Heart right ventricle (tissue), 16 donors: Measurements from ENCODE around the gene BRD9. TPM values are rescaled to one million over a fixed set of nuclear protein-coding genes. Genes with fewer than 3 reads are reported as not detected.

ENCODE experiments used
- ATAC-seq, 8 donors: fragments of 200-7000 bp; cut with Tn5 transposase; one replicate each; pipeline ENCODE4 v1.9.1; 2020; ENCODE audit warnings: mild to moderate bottlenecking in 8 of 8, moderate library complexity in 8 of 8, moderate number of reproducible peaks in 1 of 8
- DNase-seq, 2 donors: peaks; one replicate each; pipeline ENCODE4 v3.0.0-alpha.2; 2020
- H3K27ac ChIP-seq, 10 donors: fragments of 200-600 bp; sonication (generic) in 2 of 10; one replicate each; pipeline versions ENCODE4 v1.5.0 to v1.8.0; 2020 to 2022; ENCODE audit warnings: mild to moderate bottlenecking in 3 of 10
- H3K27me3 ChIP-seq, 7 donors: fragments of 200-600 bp; one replicate each; pipeline ENCODE4 v1.8.0; 2021 to 2022; ENCODE audit warnings: mild to moderate bottlenecking in 2 of 7
- H3K36me3 ChIP-seq, 9 donors: fragments of 200-600 bp; sonication (generic) in 1 of 9; one replicate each; pipeline versions ENCODE4 v1.5.0 to v1.8.0; 2020 to 2022; ENCODE audit warnings: mild to moderate bottlenecking in 2 of 9
- H3K4me1 ChIP-seq, 9 donors: fragments of 200-600 bp; sonication (generic) in 1 of 9; one replicate each; pipeline versions ENCODE4 v1.5.0 to v1.8.0; 2020 to 2022; ENCODE audit warnings: mild to moderate bottlenecking in 4 of 9
- H3K4me3 ChIP-seq, 10 donors: fragments of 200-600 bp; sonication (generic) in 2 of 10; one replicate each; pipeline versions ENCODE4 v1.5.0 to v1.8.0; 2020 to 2022; ENCODE audit warnings: mild to moderate bottlenecking in 7 of 10, moderate library complexity in 2 of 10
- H3K9me3 ChIP-seq, 11 donors: fragments of 200-600 bp in 10 of 11; sonication (generic) in 2 of 11; one replicate each; pipeline versions ENCODE4 v1.5.0 to v1.8.0; 2013 to 2022; ENCODE audit warnings: mild to moderate bottlenecking in 2 of 11, control low read depth in 1 of 11, moderate library complexity in 1 of 11
- CTCF ChIP-seq, 9 donors: fragments of 200-600 bp; sonication (generic) in 2 of 9; IDR thresholded peaks; one replicate each; pipeline versions ENCODE4 v1.5.0 to v1.8.0; 2021 to 2022; ENCODE audit warnings: antibody characterized with exemption in 9 of 9, mild to moderate bottlenecking in 5 of 9, moderate library complexity in 1 of 9
- WGBS, 2 donors: extraction: QIAGEN DNeasy Blood & Tissue Kit; methylation state at CpG; one replicate each; pipeline ENCODE4 v1.1.7; 2013; ENCODE audit warnings: inconsistent platforms in 1 of 2; 5-methylcytosine and 5-hydroxymethylcytosine counted together
- intact Hi-C, 10 donors: fragments of 100-400 bp; cut with DNase I; formaldehyde crosslinking; loops; one replicate each; pipeline versions ENCODE4 v1.11.1 to v1.14.2; 2022
- polyA plus RNA-seq, 2 donors: library from polyadenylated mRNA; stranded (reverse); fragments of 200-250 nt; gene quantifications; one replicate each; pipeline ENCODE4 v1.2.3, GENCODE V29; 2013
- total RNA-seq, 10 donors: library from RNA; stranded (reverse); fragmentation: NEBNext Ultra II Directional in 3 of 10; extraction: Animal tissue kit (Norgen Biotek cat#: 25700) in 3 of 10; gene quantifications; one replicate each; pipeline versions ENCODE4 v1.2.1 to v1.2.4, GENCODE V29; 2021 to 2023
- donor health status: Arrhythmogenic right ventricular cardiomyopathy.
- donor health status: ischemic (EF 13 %, LVEDD 7.1; RV severe dilation, severe dysfunction).
- donor health status: healthy with polysubstance abuse.
- donor health status: DM: no; HTN: yes; CAD: no.
- donor health status: DM: no; HTN: no; CAD: no.
- donor health status: ischemic (EF 25% LVEDD 6.9; RV normal size, moderate dysfunction).
- donor health status: ischemic (EF 25% LVEDD 5.7; RV mildly dilated, moderate dysfunction).
- donor health status: healthy.
- donor health status: DM: yes; HTN: yes; CAD: no.
- donor health status: Ischemic cardiomyopathy.
- donor health status: ischemic (EF 35%, LVEDD 5.7; RV mildly dilated, moderate dysfunction).
- donor health status: nonischemic (EF 11% LVEDD 7.7; RV severe dilation, severe dysfunction).
- donor health status: DM: yes; HTN: yes; CAD: no.
- donor health status: PGD.
- donor health status: ischemic (EF 29% LVEDD 5.4; RV normal size, mild dysfunction).
- donor health status: nonischemic (EF 23%, LVEDD 6.1; RV moderate dilation, normal function).

The BRD9 gene
- total and polyA plus RNA-seq, 12 donors = 16.7 to 42.6 (median 26.0) TPM

- Histone ChIP-seq H3K36me3 (peaks cover 0 to 81% (median 43%) of the 10 kb centered on the region in 9 donors), H3K27ac (no peak overlapping the region), H3K27me3 (no peaks in the 10 kb centered on the region), H3K4me3 (no peak overlapping the region), H3K4me1 (peaks cover 0 to 9% (median 0%) of the 10 kb centered on the region in 9 donors), H3K9me3 (no peaks in the 10 kb centered on the region)
- DNase-seq (no peak), ATAC-seq (peak in 2 of 8 donors; percentile 17 to 23)
- TF ChIP-seq CTCF (IDR thresholded peaks at IDR 0.05) = no peak
- 94 to 96% methylated on average over 15 of the region's 15 CpGs for WGBS, 2 donors
- intact Hi-C loops = no loop called here
Observed at GRCh38 chr5:878125-878524, 14.5 kb downstream of the BRD9 start.

GRCh38 chr5:876398-877365, 15.9 kb downstream of the BRD9 start:
- no peak for DNase-seq
- intact Hi-C loops = loop anchor here in 1 of 10 donors (2.0 kb wide), 1 partner anchor 76 kb away; no protein-coding TSS in a partner anchor
- no peak for ATAC-seq

GRCh38 chr5:875931-876330, 16.7 kb downstream of the BRD9 start:
- peaks cover 0 to 81% (median 39%) of the 10 kb centered on the region in 9 donors for H3K36me3 ChIP-seq

More at GRCh38 chr5:876398-877365, 15.9 kb downstream of the BRD9 start:
- Histone ChIP-seq H3K4me1 (peaks cover 0 to 18% (median 0%) of the 10 kb centered on the region in 9 donors), H3K9me3 (no peaks in the 10 kb centered on the region), H3K27me3 (no peaks in the 10 kb centered on the region), H3K36me3 (peaks cover 0 to 81% (median 42%) of the 10 kb centered on the region in 9 donors), H3K4me3 (no peak overlapping the region), H3K27ac (no peak overlapping the region)
- TF ChIP-seq CTCF (IDR thresholded peaks at IDR 0.05) = no peak
- WGBS, 2 donors = 91 to 93% methylated on average over 28 of the region's 28 CpGs

More at GRCh38 chr5:875931-876330, 16.7 kb downstream of the BRD9 start:
- peaks cover 0 to 18% (median 0%) of the 10 kb centered on the region in 9 donors for H3K4me1 ChIP-seq
- intact Hi-C loops = loop anchor here in 1 of 10 donors (2.0 kb wide), 1 partner anchor 77 kb away; no protein-coding TSS in a partner anchor
- H3K9me3 ChIP-seq = no peaks in the 10 kb centered on the region
- H3K27me3 ChIP-seq = no peaks in the 10 kb centered on the region
- H3K4me3 ChIP-seq = no peak overlapping the region
- no peak for ATAC-seq
- H3K27ac ChIP-seq = no peak overlapping the region
- DNase-seq = no peak
- 95% methylated on average over 24 of the region's 24 CpGs for WGBS, 2 donors
- no peak for TF ChIP-seq CTCF (IDR thresholded peaks at IDR 0.05)
